Muscle of leg (tissue), 16 donors: Measurements from ENCODE around the gene KPNA2. TPM values are rescaled to one million over a fixed set of nuclear protein-coding genes. Genes with fewer than 3 reads are reported as not detected.

Experiments used
- DNase-seq: peaks from one replicate; pipeline ENCODE4 v3.0.0; 2013
- H3K27ac ChIP-seq: one replicate; pipeline ENCODE4 v1.5.1; 2013; ENCODE audit warnings: mild to moderate bottlenecking, low read length, control low read depth
- H3K27me3 ChIP-seq: one replicate; pipeline ENCODE4 v1.6.1; 2013; ENCODE audit warnings: low read length; ENCODE audit not compliant: control insufficient read depth, insufficient read depth
- H3K36me3 ChIP-seq: one replicate; pipeline ENCODE4 v1.6.1; 2013; ENCODE audit warnings: low read length; ENCODE audit not compliant: control insufficient read depth, insufficient read depth
- H3K4me1 ChIP-seq: one replicate; pipeline ENCODE4 v1.6.1; 2013; ENCODE audit warnings: low read length; ENCODE audit not compliant: control insufficient read depth, insufficient read depth
- H3K4me3 ChIP-seq: one replicate; pipeline ENCODE4 v1.5.1; 2013; ENCODE audit warnings: low read length, control low read depth
- H3K9me3 ChIP-seq: replicated peaks from 2 replicates; pipeline ENCODE4 v1.6.1; 2013; ENCODE audit warnings: low read depth, low read length; ENCODE audit not compliant: control insufficient read depth
- WGBS: methylation state at CpG from one replicate; pipeline ENCODE4 v1.1.5; 2013; ENCODE audit warnings: missing lambda C conversion rate; ENCODE audit not compliant: insufficient coverage; 5-methylcytosine and 5-hydroxymethylcytosine counted together
- long read RNA-seq, 11 donors: transcript quantifications; one replicate each; lab custom pipeline, GENCODE V29; 2026
- polyA plus RNA-seq, 8 donors: library from polyadenylated mRNA; unstranded; fragments of 120-200 nt; gene quantifications; one replicate each; pipeline versions ENCODE4 v1.2.1 to v1.2.3, GENCODE V29; 2013; ENCODE audit warnings: inconsistent platforms in 1 of 8, low replicate concordance in 1 of 8; ENCODE audit not compliant: insufficient read length in 8 of 8, insufficient read depth in 1 of 8
- total RNA-seq: library from RNA; stranded (reverse); fragments of 120-200 nt; gene quantifications from one replicate; pipeline ENCODE4 v1.2.4, GENCODE V29; 2013

Gene KPNA2
- total RNA-seq = 32.1 TPM
- 10 to 100 TPM; 58.3 to 95.7 (median 71.8) TPM for polyA plus RNA-seq
- long read RNA-seq, donor 1, transcript KPNA2-201 (11 exons, 2,181 nt) = major isoform, 13 of 21 reads
- long read RNA-seq, donor 1, partial matches to known transcripts = 7 of 21 reads
- long read RNA-seq, donor 1, other reads (novel, unspliced or antisense) = 0 of 21 reads
- long read RNA-seq, donor 2, transcript KPNA2-201 (11 exons, 2,181 nt) = major isoform, 6 of 6 reads
- long read RNA-seq, donor 2, partial matches to known transcripts = 0 of 6 reads
- long read RNA-seq, donor 2, other reads (novel, unspliced or antisense) = 0 of 6 reads
- long read RNA-seq, donor 3, transcript KPNA2-201 (11 exons, 2,181 nt) = major isoform, 9 of 20 reads
- long read RNA-seq, donor 3, partial matches to known transcripts = 10 of 20 reads
- long read RNA-seq, donor 3, other reads (novel, unspliced or antisense) = 0 of 20 reads
- long read RNA-seq, donor 4, transcript KPNA2-201 (11 exons, 2,181 nt) = major isoform, 12 of 17 reads
- long read RNA-seq, donor 4, partial matches to known transcripts = 5 of 17 reads
- long read RNA-seq, donor 4, other reads (novel, unspliced or antisense) = 0 of 17 reads
- long read RNA-seq, donor 5, transcript KPNA2-201 (11 exons, 2,181 nt) = major isoform, 49 of 103 reads
- long read RNA-seq, donor 5, partial matches to known transcripts = 50 of 103 reads
- long read RNA-seq, donor 5, other reads (novel, unspliced or antisense) = 0 of 103 reads
- long read RNA-seq, donor 6, transcript KPNA2-201 (11 exons, 2,181 nt) = major isoform, 27 of 51 reads
- long read RNA-seq, donor 6, partial matches to known transcripts = 23 of 51 reads
- long read RNA-seq, donor 6, other reads (novel, unspliced or antisense) = 0 of 51 reads
- long read RNA-seq, donor 7, transcript KPNA2-201 (11 exons, 2,181 nt) = major isoform, 26 of 58 reads
- long read RNA-seq, donor 7, partial matches to known transcripts = 31 of 58 reads
- long read RNA-seq, donor 7, other reads (novel, unspliced or antisense) = 0 of 58 reads
- long read RNA-seq, donor 8, transcript KPNA2-201 (11 exons, 2,181 nt) = major isoform, 18 of 19 reads
- long read RNA-seq, donor 8, partial matches to known transcripts = 0 of 19 reads
- long read RNA-seq, donor 8, other reads (novel, unspliced or antisense) = 0 of 19 reads
- long read RNA-seq, donor 9, transcript KPNA2-201 (11 exons, 2,181 nt) = major isoform, 12 of 29 reads
- long read RNA-seq, donor 9, partial matches to known transcripts = 17 of 29 reads
- long read RNA-seq, donor 9, other reads (novel, unspliced or antisense) = 0 of 29 reads
- long read RNA-seq, donor 10, transcript KPNA2-201 (11 exons, 2,181 nt) = major isoform, 24 of 50 reads
- long read RNA-seq, donor 10, partial matches to known transcripts = 24 of 50 reads
- long read RNA-seq, donor 10, other reads (novel, unspliced or antisense) = 0 of 50 reads
- long read RNA-seq, donor 11, transcript KPNA2-201 (11 exons, 2,181 nt) = major isoform, 7 of 18 reads
- long read RNA-seq, donor 11, partial matches to known transcripts = 9 of 18 reads
- long read RNA-seq, donor 11, other reads (novel, unspliced or antisense) = 0 of 18 reads

GRCh38 chr17:68035523-68036303, at the start of gene KPNA2:
TSS of gene KPNA2 (plus strand) at chr17:68035735. CDS start at chr17:68037133, 1,398 bp downstream.
- peak within 1 kb of the TSS; percentile 88 for H3K27ac ChIP-seq
- peak; percentile 100 for DNase-seq
- no peaks in the 10 kb centered on the region for H3K9me3 ChIP-seq
- WGBS = under 1% methylated on average over 63 of the region's 72 CpGs
- H3K36me3 ChIP-seq = peaks cover 26% of the 10 kb centered on the region
- H3K27me3 ChIP-seq = no peaks in the 10 kb centered on the region
- peaks cover 11% of the 10 kb centered on the region for H3K4me1 ChIP-seq
- peak within 1 kb of the TSS; percentile 95 for H3K4me3 ChIP-seq

DNA sequence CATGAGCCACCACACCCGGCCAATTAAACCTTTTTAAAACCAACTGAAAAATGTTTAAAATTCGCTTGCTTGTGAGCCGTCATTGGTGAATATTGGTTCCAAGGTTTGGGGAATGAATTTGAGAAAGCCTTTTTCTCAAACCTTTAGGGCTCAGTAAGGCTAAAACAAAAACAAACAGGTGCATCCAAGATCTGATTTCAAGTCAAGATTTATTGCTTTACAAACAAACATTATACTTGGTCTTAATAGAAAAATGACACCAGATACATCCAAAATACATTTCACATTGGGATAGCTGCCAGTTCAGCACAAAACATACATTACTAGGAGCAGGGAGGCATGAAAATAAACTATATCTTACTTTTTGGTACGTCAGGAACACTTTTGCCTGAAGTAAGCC, 44.6 kb upstream of the KPNA2 start:
- H3K36me3 ChIP-seq = peaks cover 7% of the 10 kb centered on the region
- no peak overlapping the region for H3K4me3 ChIP-seq
- no peaks in the 10 kb centered on the region for H3K27me3 ChIP-seq
- no peaks in the 10 kb centered on the region for H3K9me3 ChIP-seq
- WGBS = no CpG with 5 or more reads among the region's 4 CpGs
- no peak for DNase-seq
- no peak overlapping the region for H3K27ac ChIP-seq
- H3K4me1 ChIP-seq = peaks cover 15% of the 10 kb centered on the region

- WGBS = 15% methylated on average over 16 of the region's 18 CpGs
- Histone ChIP-seq H3K27me3 (no peaks in the 10 kb centered on the region), H3K36me3 (peaks cover 7% of the 10 kb centered on the region), H3K9me3 (no peaks in the 10 kb centered on the region), H3K27ac (peak overlapping the region; percentile 93), H3K4me1 (peaks cover 22% of the 10 kb centered on the region), H3K4me3 (peak overlapping the region; percentile 78)
- DNase-seq = peak; percentile 30
Measured at GRCh38 chr17:67992548-67993152, 42.9 kb upstream of the KPNA2 start.

GRCh38 chr17:67993153-67993997, 42.2 kb upstream of the KPNA2 start:
- no peaks in the 10 kb centered on the region for H3K9me3 ChIP-seq
- H3K27me3 ChIP-seq = no peaks in the 10 kb centered on the region
- WGBS = 1% methylated on average over 142 of the region's 144 CpGs
- peak overlapping the region; percentile 84 for H3K4me3 ChIP-seq
- peaks cover 7% of the 10 kb centered on the region for H3K36me3 ChIP-seq
- peak; percentile 95 for DNase-seq
- H3K27ac ChIP-seq = peak overlapping the region; percentile 98
- H3K4me1 ChIP-seq = peaks cover 22% of the 10 kb centered on the region

GRCh38 chr17:67993998-67994361, 41.6 kb upstream of the KPNA2 start:
- peaks cover 22% of the 10 kb centered on the region for H3K4me1 ChIP-seq
- no peaks in the 10 kb centered on the region for H3K27me3 ChIP-seq
- peaks cover 7% of the 10 kb centered on the region for H3K36me3 ChIP-seq
- peak overlapping the region; percentile 98 for H3K27ac ChIP-seq
- no peak for DNase-seq
- no peaks in the 10 kb centered on the region for H3K9me3 ChIP-seq
- peak overlapping the region; percentile 84 for H3K4me3 ChIP-seq
- WGBS = 3% methylated on average over 12 of the region's 21 CpGs

DNA sequence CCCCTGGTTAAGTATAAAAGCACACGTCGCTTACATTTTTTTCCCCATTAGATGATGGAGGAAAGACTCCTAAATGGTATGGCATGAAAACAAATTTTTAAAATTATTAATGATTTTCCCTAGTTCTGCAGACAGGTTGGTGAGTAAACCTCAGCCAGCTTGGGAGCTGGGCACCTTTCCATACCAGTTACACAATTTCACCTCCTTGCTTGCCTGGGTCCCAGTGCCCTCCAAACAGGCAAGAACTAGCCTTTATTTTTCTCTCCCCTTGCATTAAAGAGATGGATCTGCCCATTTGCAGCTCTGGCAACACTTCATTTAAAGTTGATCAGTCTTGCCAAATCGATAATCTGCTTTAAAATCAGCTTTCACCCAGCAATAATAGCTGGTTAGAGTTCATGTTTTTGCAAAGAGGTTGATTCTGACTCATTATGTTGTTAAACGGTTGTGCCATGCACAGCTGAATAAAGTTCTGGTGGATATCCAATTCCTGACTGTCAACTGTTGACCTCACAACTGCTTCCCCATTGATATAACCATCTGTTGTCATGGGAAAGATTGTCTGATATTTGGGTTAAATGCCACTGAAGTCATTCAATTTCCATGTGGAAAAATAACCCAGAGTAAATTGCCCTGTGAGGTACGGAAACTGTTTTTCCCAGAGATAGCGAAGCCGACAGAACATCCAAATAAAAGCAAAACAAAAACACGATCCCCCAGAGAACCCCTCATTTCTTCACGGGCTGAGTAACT, 40.5 kb upstream of the KPNA2 start:
- Histone ChIP-seq H3K4me1 (peaks cover 22% of the 10 kb centered on the region), H3K9me3 (no peaks in the 10 kb centered on the region), H3K4me3 (peak overlapping the region; percentile 62), H3K36me3 (peaks cover 7% of the 10 kb centered on the region), H3K27me3 (no peaks in the 10 kb centered on the region), H3K27ac (peak overlapping the region; percentile 98)
- peak; percentile 81 for DNase-seq
- WGBS = no CpG with 5 or more reads among the region's 9 CpGs

- H3K9me3 ChIP-seq = no peaks in the 10 kb centered on the region
- WGBS = 0% methylated on average over 40 of the region's 43 CpGs
- peak overlapping the region; percentile 98 for H3K27ac ChIP-seq
- H3K27me3 ChIP-seq = no peaks in the 10 kb centered on the region
- H3K4me3 ChIP-seq = peak overlapping the region; percentile 62
- peaks cover 7% of the 10 kb centered on the region for H3K36me3 ChIP-seq
- peaks cover 22% of the 10 kb centered on the region for H3K4me1 ChIP-seq
- peak; percentile 53 for DNase-seq
Measured at GRCh38 chr17:67995570-67996263, 39.8 kb upstream of the KPNA2 start.
